Measurements from ENCODE around the gene NUDT21. TPM values are rescaled to one million over a fixed set of nuclear protein-coding genes. Genes with fewer than 3 reads are reported as not detected.

Gene NUDT21
- total RNA-seq, 1 experiment from 2014 or later = 165 TPM

GRCh38 chr16:56466344-56466743 is 15.2 kb upstream of the NUDT21 start:
- DNase-seq (ENCODE audit: low spot score) = no peak
- in situ Hi-C loops (cut with HindIII; ENCODE audit: low sequenced_read_pairs) = no loop called here

GRCh38 chr16:56463153-56463552 is 12.0 kb upstream of the NUDT21 start:
- no peak for DNase-seq (ENCODE audit: low spot score)
- in situ Hi-C loops (cut with HindIII; ENCODE audit: low sequenced_read_pairs) = no loop called here

GRCh38 chr16:56462064-56462796 is 11.1 kb upstream of the NUDT21 start:
- in situ Hi-C loops (cut with HindIII; ENCODE audit: low sequenced_read_pairs) = no loop called here
- no peak for DNase-seq (ENCODE audit: low spot score)

- no peak for DNase-seq (ENCODE audit: low spot score)
- in situ Hi-C loops (cut with HindIII; ENCODE audit: low sequenced_read_pairs) = no loop called here
Measured at GRCh38 chr16:56460101-56460500, 9.0 kb upstream of the NUDT21 start.

GRCh38 chr16:56457927-56458470 is 6.9 kb upstream of the NUDT21 start:
- DNase-seq (ENCODE audit: low spot score) = no peak

GRCh38 chr16:56451753-56452689 is 889 bp upstream of the NUDT21 start:
- in situ Hi-C loops (cut with HindIII; ENCODE audit: low sequenced_read_pairs) = no loop called here
- DNase-seq (ENCODE audit: low spot score) = peak; percentile 19

More at GRCh38 chr16:56457927-56458470, 6.9 kb upstream of the NUDT21 start:
- in situ Hi-C loops (cut with HindIII; ENCODE audit: low sequenced_read_pairs) = no loop called here

GRCh38 chr16:56450275-56450985 is 702 bp downstream of the NUDT21 start:
- DNase-seq (ENCODE audit: low spot score) = peak; percentile 2

GRCh38 chr16:56448005-56448404 is 3.1 kb downstream of the NUDT21 start:
- no peak for DNase-seq (ENCODE audit: low spot score)
- in situ Hi-C loops (cut with HindIII; ENCODE audit: low sequenced_read_pairs) = no loop called here

More at GRCh38 chr16:56450275-56450985, 702 bp downstream of the NUDT21 start:
- in situ Hi-C loops (cut with HindIII; ENCODE audit: low sequenced_read_pairs) = no loop called here

GRCh38 chr16:56447286-56447685 is 3.8 kb downstream of the NUDT21 start:
- DNase-seq (ENCODE audit: low spot score) = no peak
- in situ Hi-C loops (cut with HindIII; ENCODE audit: low sequenced_read_pairs) = no loop called here

GRCh38 chr16:56438038-56438437 is 13.1 kb downstream of the NUDT21 start:
- DNase-seq (ENCODE audit: low spot score) = no peak
- in situ Hi-C loops (cut with HindIII; ENCODE audit: low sequenced_read_pairs) = no loop called here

GRCh38 chr16:56436258-56436657 is 14.9 kb downstream of the NUDT21 start:
- in situ Hi-C loops (cut with HindIII; ENCODE audit: low sequenced_read_pairs) = no loop called here
- DNase-seq (ENCODE audit: low spot score) = no peak

GRCh38 chr16:56428091-56428490 is 23.0 kb downstream of the NUDT21 start:
- no peak for DNase-seq (ENCODE audit: low spot score)
- in situ Hi-C loops (cut with HindIII; ENCODE audit: low sequenced_read_pairs) = no loop called here

GRCh38 chr16:56426585-56426984 is 24.5 kb downstream of the NUDT21 start:
- in situ Hi-C loops (cut with HindIII; ENCODE audit: low sequenced_read_pairs) = no loop called here
- peak; percentile 8 for DNase-seq (ENCODE audit: low spot score)

GRCh38 chr16:56425439-56425832 is 25.7 kb downstream of the NUDT21 start, which contains the start of gene AMFR:
AMFR (minus strand) TSS chr16:56425545; CDS start chr16:56425327, 218 bp downstream.
- peak; percentile 54 for DNase-seq (ENCODE audit: low spot score)
- in situ Hi-C loops (cut with HindIII; ENCODE audit: low sequenced_read_pairs) = no loop called here

GRCh38 chr16:56424791-56425438 is 26.2 kb downstream of the NUDT21 start:
- no peak for DNase-seq (ENCODE audit: low spot score)
- in situ Hi-C loops (cut with HindIII; ENCODE audit: low sequenced_read_pairs) = no loop called here

- peak; percentile 21 for DNase-seq (ENCODE audit: low spot score)
- in situ Hi-C loops (cut with HindIII; ENCODE audit: low sequenced_read_pairs) = no loop called here
Measured at GRCh38 chr16:56424404-56424764, 26.7 kb downstream of the NUDT21 start.

- in situ Hi-C loops (cut with HindIII; ENCODE audit: low sequenced_read_pairs) = no loop called here
- DNase-seq (ENCODE audit: low spot score) = peak; percentile 32
Measured at GRCh38 chr16:56423584-56424403, 27.3 kb downstream of the NUDT21 start.

GRCh38 chr16:56422896-56423441 is 28.2 kb downstream of the NUDT21 start:
- no peak for DNase-seq (ENCODE audit: low spot score)
- in situ Hi-C loops (cut with HindIII; ENCODE audit: low sequenced_read_pairs) = no loop called here

All from G401 (cell line).